ENCODE data around the gene LEFTY1.

GRCh38 chr1:225868631-225869330, 20.2 kb downstream of the LEFTY1 start:
- no peak for TF ChIP-seq CTCF (IDR thresholded peaks at IDR 0.05)
- TF ChIP-seq POLR2A (IDR thresholded peaks at IDR 0.05), result no peak

Measured in thyroid gland (tissue), 4 donors.